HG03095 (cell line): ENCODE data around the gene UPK3A.

Source experiments
- ATAC-seq: cut with Tn5 transposase; IDR thresholded peaks from one replicate; pipeline ENCODE4 v1.9.1; 2021; ENCODE audit warnings: moderate library complexity; ENCODE audit not compliant: unreplicated experiment

The UPK3A gene

GRCh38 chr22:45308391-45308956 is 23.7 kb downstream of the UPK3A start:
- ATAC-seq, result no peak

DNA sequence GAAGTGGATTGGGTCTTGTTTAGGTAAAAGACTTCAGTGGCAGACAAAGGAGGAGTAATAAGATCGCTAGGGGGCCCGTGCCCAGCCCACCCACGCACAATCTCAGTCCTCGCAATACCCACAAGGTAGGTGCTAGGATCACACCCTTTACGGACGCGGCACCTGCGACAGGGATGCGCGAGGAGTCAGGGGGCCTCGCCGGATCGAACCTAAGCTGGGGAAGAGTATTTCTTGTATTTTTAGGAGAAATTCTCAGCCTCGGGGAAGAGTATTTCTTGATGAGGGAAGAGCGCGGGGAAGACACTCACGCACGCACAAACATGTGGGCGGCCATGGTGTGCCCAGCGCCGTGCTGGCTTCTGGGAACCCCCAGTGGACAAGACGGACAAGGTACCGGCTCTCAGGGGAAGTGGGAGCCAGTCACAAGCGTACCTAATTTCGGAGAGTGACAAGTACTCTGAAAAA is 24.2 kb downstream of the UPK3A start:
- ATAC-seq, result no peak

- peak; percentile 73 for ATAC-seq
Measured at GRCh38 chr22:45309422-45310227, 24.9 kb downstream of the UPK3A start, which contains the start of gene FAM118A. Gene FAM118A (plus strand): TSS chr22:45309934. CDS start chr22:45322380, 12,446 bp downstream.

- no peak for ATAC-seq
Measured at GRCh38 chr22:45310331-45310976, 25.7 kb downstream of the UPK3A start.

- no peak for ATAC-seq
Measured at GRCh38 chr22:45310977-45311531, 26.3 kb downstream of the UPK3A start.

DNA sequence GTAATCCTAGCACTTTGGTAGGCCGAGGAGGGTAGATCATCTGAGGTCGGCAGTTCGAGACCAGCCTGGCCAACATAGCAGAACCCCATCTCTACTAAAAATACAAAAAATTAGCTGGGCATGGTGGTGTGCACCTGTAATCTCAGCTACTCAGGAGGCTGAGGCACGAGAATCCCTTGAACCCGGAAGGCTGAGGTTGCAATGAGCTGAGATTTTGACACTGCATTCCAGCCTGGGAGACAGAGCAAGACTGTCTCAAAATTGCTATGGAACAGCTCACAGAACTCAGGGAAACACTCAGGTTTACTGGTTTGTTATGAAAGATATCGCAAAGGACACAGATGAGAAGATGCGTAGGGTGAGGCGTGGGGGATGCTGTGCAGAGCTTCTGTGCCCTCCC is 27.7 kb downstream of the UPK3A start:
- ATAC-seq, result no peak

- no peak for ATAC-seq
Measured at GRCh38 chr22:45312856-45313255, 28.1 kb downstream of the UPK3A start.

GRCh38 chr22:45314054-45314721 is 29.4 kb downstream of the UPK3A start:
- no peak for ATAC-seq

- ATAC-seq, result no peak
Measured at GRCh38 chr22:45314786-45315185, 30.0 kb downstream of the UPK3A start.

DNA sequence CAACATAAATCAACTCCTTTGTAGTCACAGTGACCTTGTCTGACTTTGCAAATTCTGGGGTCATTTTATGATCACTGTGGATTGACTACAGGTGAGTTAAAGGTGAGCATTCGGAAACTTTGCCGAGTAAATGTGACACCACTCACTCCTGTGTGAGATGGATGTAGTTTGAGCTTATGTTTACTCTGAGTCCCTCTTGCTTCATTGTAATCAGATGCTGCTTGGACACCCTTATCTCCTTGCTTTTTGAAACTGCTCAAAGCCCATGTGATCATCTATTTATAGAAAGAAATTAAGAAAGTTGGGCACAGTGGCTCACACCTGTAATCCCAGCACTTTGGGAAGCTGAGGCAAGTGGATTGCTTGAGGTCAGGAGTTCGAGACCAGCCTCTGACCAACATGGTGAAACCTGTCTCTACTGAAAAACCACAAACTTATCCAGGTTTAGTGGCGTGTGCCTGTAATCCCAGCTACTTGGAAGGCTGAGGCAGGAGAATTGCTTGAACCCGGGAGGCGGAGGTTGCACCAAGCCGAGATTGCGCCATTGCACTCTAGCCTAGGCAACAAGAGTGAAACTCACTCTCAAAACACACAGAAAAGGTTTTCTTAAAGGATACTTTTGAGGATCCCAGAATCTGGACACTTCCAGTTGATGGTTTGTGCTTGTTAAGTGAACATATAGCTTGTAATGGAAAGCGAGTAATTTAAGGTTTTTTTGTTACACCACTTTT is 32.2 kb downstream of the UPK3A start:
- ATAC-seq, result no peak

GRCh38 chr22:45317551-45318167 is 32.9 kb downstream of the UPK3A start:
- no peak for ATAC-seq

DNA sequence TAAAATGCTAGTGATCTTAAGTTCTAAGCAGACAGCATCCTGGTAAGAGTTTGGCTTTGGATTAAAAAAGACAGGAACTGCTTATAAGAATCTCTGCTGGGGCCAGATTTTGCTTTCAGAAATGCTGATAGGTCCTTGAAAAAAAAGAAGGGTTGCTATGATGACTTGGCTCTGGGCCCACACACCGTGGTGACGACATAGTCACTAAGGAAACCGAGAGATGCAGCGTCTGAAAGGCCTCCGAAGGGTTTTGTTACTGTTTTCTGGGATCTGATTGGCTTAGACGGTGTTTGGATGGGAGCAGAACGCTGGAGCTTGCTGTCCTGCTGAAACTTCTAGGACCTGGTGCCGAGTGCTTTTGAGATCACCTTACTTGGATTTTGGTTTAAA is 33.4 kb downstream of the UPK3A start:
- peak; percentile 53 for ATAC-seq

GRCh38 chr22:45318558-45319323 is 34.0 kb downstream of the UPK3A start:
- ATAC-seq, result peak; percentile 31

DNA sequence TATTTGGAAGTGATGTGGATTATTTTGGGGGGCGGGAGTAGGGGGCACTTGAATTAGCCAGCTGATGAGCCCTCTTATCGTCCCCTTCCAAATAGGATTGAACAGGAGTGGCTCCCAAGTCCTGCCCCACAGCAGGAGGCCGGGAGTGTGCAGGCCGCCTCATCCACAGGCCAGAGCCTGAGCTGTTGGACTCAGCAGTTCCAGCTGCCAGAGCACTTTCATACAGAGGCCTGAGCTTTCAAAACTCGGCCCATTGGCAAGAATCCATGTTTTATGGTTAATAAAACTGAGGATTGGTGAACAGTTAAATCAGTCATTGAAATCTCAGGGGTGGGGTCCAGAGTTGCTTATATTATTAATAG is 34.6 kb downstream of the UPK3A start:
- no peak for ATAC-seq

GRCh38 chr22:45320357-45320976 is 35.7 kb downstream of the UPK3A start:
- ATAC-seq, result no peak

- ATAC-seq, result no peak
Measured at GRCh38 chr22:45321827-45322226, 37.1 kb downstream of the UPK3A start.

GRCh38 chr22:45322873-45323525 is 38.2 kb downstream of the UPK3A start:
- ATAC-seq, result no peak

- ATAC-seq, result no peak
Measured at GRCh38 chr22:45323695-45324094, 38.9 kb downstream of the UPK3A start.
